Hair follicle dermal papilla cell (primary cell): ENCODE data around the gene C20orf96. TPM values are rescaled to one million over a fixed set of nuclear protein-coding genes. Genes with fewer than 3 reads are reported as not detected.

ENCODE experiments used
- total RNA-seq: library from RNA; depleted of rRNA; stranded (reverse); fragments of >200 nt; gene quantifications from 2 replicates; pipeline ENCODE4 v1.2.3, GENCODE V29; 2012

C20orf96 gene, protein sequence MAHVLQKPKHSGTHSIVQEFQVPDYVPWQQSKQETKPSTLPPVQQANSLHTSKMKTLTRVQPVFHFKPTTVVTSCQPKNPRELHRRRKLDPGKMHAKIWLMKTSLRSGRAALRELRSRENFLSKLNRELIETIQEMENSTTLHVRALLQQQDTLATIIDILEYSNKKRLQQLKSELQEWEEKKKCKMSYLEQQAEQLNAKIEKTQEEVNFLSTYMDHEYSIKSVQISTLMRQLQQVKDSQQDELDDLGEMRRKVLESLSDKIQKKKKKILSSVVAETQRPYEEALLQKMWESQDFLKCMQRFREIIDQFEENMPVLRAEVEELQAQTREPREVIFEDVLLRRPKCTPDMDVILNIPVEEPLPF
- 2.1 and 2.9 TPM in 2 replicates for total RNA-seq

GRCh38 chr20:290084-290831 is at the start of gene C20orf96:
C20orf96 (minus strand) TSS chr20:290750; CDS start chr20:290610, 140 bp downstream.

DNA sequence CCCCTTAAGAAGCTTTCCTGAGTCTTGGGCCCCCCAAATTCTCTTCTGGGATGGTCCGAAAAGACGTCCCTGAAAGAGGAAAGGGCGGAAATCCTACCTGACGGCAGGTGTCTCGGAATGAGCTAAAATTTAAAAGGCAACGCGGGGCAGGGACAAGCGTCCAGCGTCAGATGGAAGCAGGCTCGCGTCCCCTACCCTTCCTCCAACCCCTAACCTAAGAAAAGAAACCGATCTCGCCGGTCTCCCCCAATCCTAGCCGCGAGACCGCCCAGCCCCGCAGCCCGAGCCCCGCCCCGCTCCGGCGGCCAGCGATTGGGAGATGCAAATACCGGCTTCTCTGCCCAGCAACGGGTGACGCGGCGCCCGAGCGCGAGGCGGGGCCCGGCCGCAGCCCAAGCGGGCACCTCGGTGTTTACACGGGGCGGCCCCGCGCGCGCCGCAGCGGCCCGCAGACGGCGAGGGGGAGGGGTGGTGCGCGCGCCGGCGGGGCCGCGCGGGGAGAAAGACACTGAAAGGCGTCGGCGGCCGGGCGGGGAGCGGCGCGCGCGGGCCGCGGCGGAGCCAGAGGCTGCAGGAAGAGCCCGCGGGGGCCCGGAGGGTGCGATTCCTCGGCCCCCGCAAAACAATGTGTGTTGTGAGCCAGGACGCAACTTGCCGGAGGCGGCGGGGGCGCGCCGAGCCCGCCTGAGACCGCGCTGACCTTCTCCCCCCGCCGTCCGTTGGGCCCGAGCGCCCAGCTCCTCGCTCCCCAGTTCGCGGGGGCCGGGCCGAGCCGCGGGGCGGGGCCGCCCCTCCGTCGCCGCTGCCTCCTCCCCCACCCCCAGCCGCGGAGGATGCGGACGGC is 34.7 kb upstream of the C20orf96 start, which contains the start of gene SOX12:
Gene SOX12, plus strand, starts transcription at position 508 of the 844 bp plus-strand sequence. CDS start 373 bp downstream, outside the sequence.

GRCh38 chr20:297098-297924 is 6.8 kb upstream of the C20orf96 start, which contains the start of gene ZCCHC3:
ZCCHC3 (plus strand) TSS chr20:297570; CDS start chr20:297587, 17 bp downstream.

GRCh38 chr20:257419-257818 is 33.1 kb downstream of the C20orf96 start, which contains the start of gene DEFB132:
DEFB132 (plus strand) TSS chr20:257724; CDS start chr20:257779, 55 bp downstream.

DNA sequence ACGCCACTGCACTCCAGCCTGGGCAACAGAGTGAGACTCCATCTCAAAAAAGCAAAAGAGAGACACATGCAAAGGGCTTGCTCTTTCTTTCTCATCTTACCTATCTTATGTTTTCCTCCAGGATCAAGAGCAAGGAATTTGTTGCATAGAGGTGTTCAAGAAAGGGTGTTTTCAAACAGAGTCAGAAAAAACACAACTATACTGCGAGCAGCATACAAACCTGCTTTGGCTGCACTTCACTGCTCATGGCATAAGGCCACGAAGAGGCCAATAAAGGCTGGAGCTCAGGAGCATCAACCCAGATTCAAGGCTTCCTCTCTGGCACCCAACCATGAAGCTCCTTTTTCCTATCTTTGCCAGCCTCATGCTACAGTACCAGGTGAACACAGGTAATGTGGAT is 63.6 kb downstream of the C20orf96 start, which contains the start of gene DEFB129:
Gene DEFB129, plus strand, starts transcription at position 301 of the 400 bp plus-strand sequence. Its CDS starts 31 bp downstream, at position 332.

Other genes with a start within 250 kb of the C20orf96 start
- gene DEFB125, start 203.1 kb downstream of the C20orf96 start, total RNA-seq: not detected in 2 replicates
- gene DEFB126, start 148.2 kb downstream of the C20orf96 start, total RNA-seq: not detected in 2 replicates
- gene DEFB127, start 133.3 kb downstream of the C20orf96 start, total RNA-seq: not detected in 2 replicates
- not detected in 2 replicates for gene DEFB128, start 101.0 kb downstream of the C20orf96 start, total RNA-seq
- gene DEFB129, start 63.5 kb downstream of the C20orf96 start, total RNA-seq: not detected in 2 replicates
- not detected in 2 replicates for gene DEFB132, start 33.0 kb downstream of the C20orf96 start, total RNA-seq
- 16.8 and 19.0 TPM in 2 replicates for gene ZCCHC3, start 6.8 kb upstream of the C20orf96 start, total RNA-seq
- gene SOX12, start 34.8 kb upstream of the C20orf96 start, total RNA-seq: 15.6 and 16.3 TPM in 2 replicates
- gene NRSN2, start 56.4 kb upstream of the C20orf96 start, total RNA-seq: 43.4 and 67.2 TPM in 2 replicates
- gene TRIB3, start 90.0 kb upstream of the C20orf96 start, total RNA-seq: 77.7 and 148 TPM in 2 replicates
- gene RBCK1, start 117.5 kb upstream of the C20orf96 start, total RNA-seq: 90.5 and 97.7 TPM in 2 replicates
- gene TBC1D20, start 171.8 kb upstream of the C20orf96 start, total RNA-seq: 63.1 and 78.4 TPM in 2 replicates